RKO (cell line): ENCODE results near the gene MYL6.

Experiments
- DNase-seq: peaks from one replicate; pipeline ENCODE4 v3.0.0-alpha.2; 2016; ENCODE audit warnings: low spot score

MYL6 gene

DNA sequence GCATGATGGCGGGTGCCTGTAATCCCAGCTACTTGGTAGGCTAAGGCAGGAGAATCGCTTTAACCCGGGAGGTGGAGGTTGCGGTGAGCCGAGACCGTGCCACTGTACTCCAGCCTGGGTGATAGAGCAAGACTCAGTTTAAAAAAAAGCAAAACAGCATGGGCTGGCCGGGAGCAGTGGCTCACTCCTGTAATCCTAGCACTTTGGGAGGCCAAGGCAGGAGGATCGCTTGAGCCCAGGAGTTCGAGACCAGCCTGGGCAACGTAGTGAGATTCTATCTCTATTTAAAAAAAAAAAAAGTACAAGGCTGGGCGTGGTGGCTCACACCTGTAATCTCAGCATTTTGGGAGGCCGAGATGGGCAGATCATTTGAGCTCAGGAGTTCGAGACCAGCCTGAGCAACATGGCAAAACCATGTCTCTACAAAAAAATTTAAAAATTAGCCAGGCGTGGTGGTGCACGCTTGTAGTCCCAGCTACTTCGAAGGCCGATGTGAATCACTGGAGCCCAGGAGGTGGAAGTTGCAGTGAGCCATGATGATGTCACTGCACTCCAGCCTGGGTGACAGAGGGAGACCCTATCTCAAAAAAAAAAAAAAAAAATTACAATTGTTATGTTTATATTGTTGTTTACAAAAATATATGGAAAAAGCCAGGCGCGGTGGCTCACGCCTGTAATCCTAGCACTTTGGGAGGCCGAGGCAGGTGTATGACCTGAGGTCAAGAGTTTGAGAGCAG is 1.5 kb upstream of the MYL6 start:
- DNase-seq, result peak; percentile 84

DNA sequence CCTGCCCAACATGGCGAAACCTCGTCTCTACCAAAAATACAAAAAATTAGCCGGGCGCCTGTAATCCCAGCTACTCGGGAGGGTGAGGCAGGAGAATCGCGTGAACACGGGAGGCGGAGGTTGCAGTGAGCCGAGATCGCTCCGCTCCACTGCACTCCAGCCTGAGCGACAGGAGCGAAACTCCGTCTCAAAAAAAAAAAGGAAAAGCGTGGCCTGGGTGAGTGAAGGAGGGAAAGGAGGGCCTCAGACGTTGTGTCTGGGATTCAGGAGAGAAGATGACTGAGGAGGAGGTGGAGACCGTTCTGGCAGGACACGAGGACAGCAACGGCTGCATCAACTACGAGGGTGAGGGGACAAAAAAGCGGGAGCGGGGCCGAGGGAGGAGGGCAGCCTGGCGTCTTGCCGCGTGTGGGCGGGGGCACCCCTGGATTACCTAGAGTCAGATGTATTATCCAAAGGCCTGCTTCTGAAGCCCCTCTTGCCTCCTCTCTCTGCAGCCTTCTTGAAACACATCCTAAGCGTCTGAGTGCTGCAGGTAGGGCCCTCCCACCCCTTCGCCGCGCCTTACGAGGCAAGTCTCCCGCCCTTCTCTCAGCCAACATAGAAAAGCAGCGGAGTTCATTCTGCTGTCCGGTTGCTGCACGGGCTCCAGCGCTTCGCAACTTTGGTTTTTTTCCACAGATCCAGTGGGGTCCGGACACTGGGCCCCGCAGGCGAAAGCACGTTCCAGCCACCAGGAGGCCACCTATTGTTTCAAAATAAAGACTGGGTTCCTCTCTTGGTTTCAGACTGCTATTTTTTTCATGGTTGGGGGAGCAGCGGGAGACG is 744 bp upstream of the MYL6 start:
- peak; percentile 94 for DNase-seq

DNA sequence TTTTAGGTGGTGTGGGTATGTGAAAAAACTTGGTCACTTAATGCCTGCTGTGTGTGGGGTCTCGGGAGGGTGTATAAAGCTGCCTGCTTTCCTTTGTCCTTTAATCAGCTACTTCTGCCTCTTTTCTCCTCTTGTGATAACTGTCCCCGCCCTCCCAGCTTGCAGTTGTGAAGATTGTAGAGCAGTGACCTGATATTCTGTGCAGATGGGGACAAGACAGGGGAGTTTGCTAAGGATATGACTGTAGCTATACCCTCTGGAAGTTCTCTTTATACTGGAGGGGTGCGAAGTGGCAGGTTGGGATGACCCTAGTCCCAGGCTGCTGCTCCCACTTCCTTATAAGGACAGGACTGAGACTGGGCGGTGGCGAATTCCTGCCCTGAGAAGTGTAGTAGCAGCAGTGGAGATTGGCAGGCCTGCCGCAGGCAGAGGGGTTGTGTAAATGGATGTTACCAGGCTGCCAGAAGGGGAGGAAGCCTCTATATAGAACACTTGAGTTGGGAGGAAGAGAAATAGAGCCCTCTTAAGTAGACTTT is 835 bp downstream of the MYL6 start:
- DNase-seq, result peak; percentile 86

DNA sequence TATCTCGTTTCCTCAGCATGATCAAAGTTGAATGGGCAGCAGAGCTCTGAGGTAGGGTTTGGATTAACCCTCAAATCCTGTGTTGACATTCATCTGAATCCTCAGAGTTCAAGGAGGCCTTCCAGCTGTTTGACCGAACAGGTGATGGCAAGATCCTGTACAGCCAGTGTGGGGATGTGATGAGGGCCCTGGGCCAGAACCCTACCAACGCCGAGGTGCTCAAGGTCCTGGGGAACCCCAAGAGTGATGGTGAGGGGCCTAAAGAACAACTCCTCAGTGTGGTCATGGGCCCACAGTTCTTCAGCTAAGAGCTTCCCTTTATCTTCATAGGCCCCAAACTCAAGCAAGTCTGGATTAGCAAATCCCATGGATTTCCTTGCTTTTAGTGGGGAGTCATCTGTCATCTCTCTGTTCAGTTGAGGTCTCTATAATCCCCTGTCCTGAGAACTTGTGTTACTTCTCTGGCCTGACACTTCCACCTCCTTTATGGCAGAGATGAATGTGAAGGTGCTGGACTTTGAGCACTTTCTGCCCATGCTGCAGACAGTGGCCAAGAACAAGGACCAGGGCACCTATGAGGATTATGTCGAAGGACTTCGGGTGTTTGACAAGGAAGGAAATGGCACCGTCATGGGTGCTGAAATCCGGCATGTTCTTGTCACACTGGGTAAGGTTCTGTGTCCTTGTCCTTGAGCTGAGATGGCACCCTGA is 1.5 kb downstream of the MYL6 start:
- DNase-seq, result no peak

DNA sequence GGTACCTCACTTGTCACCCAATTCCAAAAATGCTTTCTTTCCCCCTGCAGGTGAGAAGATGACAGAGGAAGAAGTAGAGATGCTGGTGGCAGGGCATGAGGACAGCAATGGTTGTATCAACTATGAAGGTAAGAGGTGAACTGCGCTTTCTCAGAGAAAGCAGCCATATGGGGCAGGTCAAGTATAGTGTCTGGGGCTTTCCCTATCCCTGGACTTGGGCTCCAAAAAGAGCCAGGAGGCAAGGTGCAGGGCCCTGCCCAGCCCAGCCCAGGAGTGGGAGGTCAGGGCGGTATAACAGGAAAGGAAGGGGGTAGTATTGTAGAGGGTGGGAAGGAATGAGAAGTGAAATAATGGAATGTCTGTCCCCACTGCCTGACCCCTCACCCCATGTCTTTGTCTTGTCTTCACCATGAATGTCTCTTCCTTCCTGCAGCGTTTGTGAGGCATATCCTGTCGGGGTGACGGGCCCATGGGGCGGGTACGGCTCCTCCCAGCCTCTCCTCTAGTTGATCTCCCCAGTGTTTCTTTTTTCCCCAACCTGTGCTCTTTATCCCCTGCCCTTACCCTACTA is 2.1 kb downstream of the MYL6 start:
- DNase-seq, result peak; percentile 80

DNA sequence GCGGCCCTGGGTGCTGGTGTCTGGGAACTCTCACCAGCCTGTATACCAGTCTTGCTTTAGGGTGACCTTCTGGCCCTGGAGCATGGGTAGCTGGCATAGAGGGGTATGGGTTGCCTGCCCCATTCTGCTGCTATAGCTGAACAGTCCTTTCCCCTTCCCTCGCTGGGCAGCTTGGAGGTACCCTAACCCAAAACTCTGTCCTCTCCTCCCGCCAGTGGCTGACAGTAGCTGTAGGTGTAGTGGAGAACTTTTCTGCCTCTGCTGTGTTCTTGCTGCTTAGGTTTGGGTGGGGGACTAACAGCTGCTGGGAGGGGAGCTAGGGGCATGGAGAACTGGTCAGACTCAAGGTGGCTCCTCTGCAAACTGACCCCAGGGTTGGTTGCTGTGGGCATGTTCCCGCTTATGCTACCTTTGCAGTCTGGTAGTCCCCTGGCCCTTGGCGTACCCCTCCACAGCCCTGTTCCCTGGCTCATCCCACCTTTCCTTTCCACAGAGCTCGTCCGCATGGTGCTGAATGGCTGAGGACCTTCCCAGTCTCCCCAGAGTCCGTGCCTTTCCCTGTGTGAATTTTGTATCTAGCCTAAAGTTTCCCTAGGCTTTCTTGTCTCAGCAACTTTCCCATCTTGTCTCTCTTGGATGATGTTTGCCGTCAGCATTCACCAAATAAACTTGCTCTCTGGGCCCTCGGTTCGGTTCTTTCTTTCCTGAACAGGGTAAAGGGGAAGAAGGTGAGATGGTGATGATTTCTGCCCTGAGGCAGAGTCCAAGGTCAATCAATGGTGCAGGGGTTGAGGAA is 2.9 kb downstream of the MYL6 start:
- no peak for DNase-seq

DNA sequence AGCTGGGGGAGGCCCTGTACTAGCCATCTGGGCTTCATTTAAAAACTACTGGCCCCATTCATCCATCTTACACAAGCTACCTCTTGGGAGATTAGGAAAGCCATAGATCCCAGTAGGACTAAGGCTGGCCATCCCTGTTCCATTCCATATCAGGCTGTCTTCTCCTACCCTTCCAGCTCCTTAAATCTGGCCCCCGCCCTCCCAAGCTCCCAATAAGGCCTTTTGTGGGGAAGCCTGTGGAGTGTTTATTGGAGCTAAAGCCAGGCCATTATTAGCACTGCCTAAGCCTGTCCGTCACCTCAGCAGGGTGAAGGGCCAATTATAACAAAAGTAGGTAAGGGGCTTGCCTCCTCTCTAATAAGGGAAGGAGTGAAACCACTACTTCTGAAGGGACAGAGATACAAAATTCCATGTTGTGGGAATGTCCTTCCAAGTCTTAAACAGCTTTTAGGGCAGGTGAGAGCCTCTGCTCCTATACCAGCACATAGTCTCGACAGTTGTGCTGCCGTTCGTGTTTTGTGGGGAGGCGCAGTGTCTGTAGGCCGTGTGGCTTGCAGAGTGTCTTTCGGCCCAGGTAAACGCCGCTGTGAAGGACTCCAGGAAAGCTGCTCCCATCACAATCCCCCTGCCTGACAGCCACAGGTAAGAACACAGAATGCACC is 3.7 kb downstream of the MYL6 start:
- DNase-seq, result no peak

DNA sequence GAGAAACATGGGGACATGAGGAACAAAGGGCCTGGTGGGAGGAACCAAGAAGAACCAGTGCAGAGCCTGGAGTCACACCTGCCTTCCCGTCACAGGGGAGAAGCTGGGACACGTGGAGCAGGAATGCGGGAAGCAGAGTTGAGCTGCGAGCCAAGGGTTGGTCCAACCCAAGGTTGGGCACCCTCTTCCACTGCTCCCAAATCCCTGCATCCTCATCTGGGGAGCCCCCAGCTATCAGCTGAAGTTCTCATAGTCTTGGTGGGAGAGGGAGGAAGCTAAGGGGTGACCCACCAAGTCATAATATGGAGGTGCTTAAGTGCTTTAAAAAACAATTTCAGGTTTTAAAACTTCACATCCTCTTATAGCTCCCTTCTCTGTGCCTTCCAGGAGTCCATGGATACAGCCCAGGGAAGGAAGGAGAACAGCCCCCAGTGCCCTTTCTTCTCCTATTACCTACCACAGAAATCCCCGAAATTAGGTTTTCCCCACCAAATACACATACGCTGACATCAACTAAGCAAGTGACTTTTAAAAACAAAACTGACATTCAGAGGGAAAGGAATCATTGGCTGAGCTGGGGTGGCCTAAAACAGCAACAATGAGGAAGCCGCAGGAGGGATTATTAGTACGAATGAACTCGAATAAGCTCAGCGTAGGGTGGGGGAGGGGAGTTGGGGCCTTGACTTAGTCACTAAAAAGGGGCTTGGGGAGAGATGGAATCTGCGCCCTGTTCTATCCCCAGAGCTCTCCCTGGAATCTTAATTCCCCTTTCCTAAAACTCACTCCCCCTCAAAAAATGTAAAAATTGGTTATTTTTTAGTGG is 4.5 kb downstream of the MYL6 start:
- DNase-seq, result no peak

DNA sequence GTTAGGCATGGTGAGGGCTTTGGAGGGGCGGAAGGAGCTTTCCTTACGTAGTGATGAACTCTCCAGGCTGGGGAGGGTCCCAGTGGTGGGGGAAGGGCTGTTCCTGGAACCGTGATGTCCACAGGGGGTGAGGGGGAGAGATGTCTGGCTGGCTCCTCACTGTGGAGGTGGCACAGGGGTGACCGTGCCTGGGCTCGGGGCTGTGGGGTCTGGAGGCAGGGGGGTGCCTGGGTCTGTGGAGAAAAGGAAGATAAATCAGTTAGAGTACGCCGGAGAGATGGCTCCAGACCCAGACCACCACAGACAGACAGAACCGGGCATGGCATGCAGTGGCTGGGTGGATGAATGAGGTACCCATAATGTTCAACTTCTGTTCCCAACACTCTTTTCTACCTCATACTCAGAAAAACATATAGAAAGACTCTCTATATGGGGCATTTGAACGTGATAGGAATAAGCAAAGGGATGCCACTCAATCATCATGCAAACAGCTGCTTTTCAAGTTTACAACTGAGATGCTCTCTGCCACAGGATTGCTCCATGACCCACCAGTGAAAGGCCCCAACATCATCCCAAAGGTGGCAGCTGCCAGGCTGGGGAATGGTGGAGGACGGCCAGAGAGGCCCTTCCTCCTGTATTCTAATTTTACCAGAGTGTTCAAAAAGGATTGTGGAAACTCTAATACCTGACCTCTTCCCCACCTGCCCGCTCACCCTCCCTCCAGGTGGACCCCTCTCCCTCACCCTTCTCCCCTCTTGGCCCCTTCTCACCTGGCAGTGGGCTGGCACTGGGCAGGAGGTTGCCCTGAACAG is 5.6 kb downstream of the MYL6 start:
- DNase-seq, result no peak

DNA sequence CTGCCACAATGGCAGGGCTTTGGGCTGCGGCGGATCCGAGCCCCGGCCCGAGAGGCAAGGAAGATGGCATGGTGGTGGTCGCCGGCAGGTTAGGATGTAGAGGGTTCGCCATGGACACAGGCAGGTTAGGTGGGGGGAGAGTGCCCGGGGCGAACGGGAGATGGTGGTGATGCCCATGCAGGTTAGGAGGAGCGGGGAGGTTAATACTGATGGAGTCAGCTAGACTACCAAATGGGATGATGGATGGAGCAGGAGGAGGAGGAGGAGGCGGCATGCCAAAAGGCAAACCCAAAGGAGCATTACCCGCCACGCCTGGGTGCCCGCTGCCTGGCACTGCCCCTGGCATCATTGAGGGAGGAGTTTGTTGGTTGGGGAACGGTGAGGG is 6.2 kb downstream of the MYL6 start:
- DNase-seq, result no peak

DNA sequence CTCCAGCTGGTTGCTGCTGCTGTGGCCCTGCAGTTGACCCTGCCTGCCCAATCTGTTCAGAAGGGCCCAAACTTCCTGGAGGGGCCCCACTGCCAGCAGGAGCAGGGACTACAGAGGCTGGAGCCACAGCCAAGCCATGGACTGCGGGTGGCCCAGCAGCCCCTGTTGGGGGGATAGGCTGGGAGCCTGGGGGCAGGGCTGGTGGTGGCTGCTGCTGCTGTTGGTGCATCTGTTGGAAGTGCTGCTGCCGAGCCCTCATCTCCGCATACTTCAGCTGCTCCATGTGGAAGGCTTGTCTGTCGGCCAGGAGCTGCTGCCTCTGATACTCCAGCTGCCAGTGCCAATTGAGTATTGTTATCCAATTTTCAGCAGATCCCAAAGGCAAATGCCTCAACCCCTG is 7.2 kb downstream of the MYL6 start:
- DNase-seq, result no peak

DNA sequence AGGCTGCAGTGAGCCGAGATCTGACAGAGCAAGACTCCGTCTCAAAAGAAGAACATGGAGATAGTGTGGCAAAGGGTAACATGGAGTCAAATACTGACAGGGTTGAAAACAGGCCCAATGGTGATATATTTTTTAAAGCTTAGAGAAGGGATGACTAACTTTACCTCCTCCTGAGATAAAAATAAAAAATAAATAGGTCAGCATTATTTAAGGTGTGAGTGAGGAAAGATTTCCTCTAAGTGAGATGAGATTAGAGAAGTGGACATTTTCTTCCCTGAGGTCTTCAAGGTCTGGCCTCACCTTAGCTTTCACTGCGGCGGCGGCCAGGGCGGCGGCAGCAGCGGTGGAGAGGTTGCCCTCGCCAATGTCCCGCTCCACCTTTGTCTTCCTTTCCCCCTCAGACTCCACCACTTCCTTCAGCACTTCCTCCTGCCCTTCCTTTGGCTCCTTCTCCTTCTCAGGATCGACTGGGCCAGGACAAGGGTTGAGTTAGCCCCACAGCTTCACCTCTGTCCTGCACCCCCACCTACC is 11.1 kb downstream of the MYL6 start:
- DNase-seq, result no peak

DNA sequence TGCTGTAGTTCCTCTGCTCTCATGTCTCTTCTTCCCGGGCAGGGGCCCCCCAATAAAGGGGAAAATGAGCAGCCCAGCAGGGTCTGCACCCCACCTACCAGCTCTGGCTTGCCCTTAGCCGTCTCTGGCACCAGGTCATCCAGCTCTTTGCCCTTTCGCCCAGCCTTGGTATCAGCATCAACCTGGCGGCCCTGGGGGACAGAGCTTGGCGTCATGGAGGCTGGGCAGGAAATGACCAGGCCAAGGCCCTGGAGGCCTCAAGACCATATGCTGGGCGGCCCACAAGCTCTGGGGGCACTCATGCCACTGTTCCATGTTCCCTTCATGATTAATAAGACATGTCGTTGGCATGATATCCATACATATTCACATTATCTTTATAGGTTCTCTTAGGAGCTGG is 14.7 kb downstream of the MYL6 start:
- DNase-seq, result no peak

DNA sequence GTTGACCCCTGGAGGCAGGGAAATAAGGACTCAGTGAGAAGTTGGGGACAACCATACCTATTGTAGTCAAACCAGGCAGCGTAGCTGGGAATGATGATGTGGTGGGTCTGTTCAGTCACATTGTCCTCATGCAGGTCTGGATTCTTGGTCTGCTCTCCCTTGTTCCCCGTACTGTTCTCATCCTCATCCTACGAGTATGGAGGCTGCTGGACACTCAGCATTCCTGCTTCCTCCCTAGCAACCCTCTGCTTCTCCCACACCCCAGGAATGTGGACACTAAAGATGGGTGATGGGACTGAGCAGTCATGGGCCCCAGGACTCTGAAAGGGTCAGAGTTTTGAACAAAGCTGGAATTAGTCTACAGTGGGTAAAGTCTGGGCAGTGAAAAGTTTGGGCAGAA is 20.2 kb downstream of the MYL6 start:
- DNase-seq, result no peak

DNA sequence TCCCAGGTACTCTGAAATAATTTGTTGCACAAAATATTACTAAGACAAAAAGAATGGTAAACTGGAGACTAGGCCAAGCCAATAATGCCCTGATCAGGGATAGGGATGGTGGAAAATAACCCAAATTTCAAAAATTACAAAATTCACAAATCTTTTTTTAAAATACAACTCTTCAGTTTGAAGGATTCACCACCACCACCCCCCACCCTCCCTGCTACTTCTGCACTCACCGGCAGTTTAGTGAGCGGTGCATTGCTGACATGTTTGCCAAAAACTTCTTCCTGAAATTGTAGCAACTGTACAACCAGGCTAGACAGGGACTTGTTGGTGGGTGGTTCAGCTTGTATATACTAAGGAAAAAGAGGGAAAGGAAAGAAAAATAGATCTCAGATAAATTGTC is 28.8 kb downstream of the MYL6 start:
- DNase-seq, result no peak

DNA sequence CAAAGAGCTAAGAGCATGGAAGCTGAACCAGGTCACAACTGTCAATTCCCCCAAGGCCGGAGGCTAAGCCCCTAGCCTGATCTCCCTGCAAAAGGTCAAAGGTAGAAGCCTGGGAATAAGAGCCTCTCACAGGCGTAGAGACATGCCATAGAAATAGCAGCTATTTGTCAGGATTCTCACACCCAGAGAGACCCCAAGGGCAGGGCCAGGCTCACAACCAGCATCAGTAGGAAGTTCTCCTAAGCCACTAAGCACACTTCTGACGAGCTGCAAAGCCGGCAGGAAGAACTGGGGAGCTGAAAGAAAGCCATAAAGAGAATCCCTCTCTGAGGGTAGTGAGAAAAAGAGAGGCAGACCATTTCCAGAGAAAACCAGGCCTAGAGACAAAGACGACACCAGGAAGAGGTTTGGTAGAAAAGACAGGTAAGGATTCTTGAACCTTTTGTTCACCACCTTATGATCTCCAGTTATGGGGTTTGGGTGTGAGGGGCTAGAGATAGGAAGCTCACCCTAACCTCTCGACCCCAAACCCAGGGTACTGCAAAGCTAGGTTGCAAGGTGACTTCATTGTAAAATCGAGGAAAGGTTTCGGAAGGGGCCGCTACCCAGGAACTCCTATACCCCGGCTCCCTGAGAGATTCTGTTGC is 30.1 kb downstream of the MYL6 start:
- peak; percentile 40 for DNase-seq

DNA sequence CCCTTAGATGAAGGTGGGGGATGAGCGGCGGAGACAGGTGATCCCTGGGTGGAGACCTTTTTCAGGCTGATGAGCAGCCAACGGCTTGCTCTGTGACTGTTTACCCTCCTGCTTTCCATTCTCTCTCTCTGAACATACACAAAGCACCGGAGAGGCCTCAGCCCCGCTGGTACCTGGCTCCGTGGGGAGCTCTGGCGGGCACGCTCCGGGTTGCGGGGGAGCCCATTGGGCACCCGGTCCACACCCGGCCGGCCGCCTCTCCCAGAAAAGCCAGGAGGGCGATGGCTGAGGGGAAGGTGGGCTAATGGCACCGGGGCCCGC is 30.6 kb downstream of the MYL6 start:
- DNase-seq, result no peak

DNA sequence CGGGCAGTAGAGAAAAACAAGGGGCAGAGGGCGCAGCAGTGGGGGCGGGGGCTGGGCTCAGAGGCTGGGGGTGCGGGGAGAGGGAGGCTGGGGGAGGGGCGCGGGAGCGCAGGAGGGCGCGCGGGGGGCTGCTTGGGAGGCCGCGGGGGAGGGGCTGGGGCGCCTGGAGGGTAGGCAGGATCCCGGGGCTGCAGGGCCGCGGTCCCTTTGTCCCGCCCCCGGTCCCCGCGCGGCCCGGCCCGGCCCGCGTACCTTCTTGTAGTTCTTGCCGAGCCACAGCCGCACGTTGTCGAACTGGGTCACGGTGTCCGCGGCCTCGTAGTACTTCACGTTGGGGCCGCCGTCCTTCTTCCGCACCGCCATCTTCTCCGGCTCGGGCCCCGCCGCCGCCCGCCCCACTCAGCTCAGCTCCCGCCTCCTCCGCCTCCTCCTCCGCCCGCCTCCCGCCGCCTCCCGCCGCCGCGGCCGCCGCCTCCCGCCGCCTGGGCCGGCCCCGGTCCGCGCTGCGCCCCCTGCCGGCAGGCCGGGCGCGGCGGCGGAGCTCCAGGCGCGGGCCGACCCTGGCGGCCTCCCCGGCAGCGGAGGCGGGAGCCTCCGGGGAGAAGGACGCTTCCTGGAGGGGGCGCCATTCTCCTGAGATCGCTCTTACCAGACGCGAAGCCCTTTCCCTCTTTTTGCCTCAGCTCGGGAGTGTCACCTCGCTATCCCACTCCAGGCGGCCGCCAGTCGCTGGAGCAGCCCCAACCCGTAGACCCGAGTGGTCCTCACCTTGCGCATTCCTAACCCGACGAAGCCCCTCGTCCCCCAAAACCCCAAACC is 31.1 kb downstream of the MYL6 start, which contains the start of gene SMARCC2:
TSS of gene SMARCC2 (minus strand) at position 385 of the 819 bp plus-strand sequence. CDS start at position 363, 22 bp downstream.
- DNase-seq, result peak; percentile 93
